DND-41 (cell line): ENCODE measurements around the gene PCBP2.
A peak's percentile ranks its signal among the peaks of the same experiment; 100 is the strongest.

Experiments
- ATAC-seq: fragments of 200-7000 bp; cut with Tn5 transposase; 3 replicates; pipeline ENCODE4 v1.9.1; 2021; ENCODE audit warnings: low read depth; ENCODE audit not compliant: insufficient read depth
- DNase-seq: peaks from one replicate; pipeline ENCODE4 v3.0.0-alpha.2; 2020
- H2AFZ ChIP-seq: 2 replicates; pipeline ENCODE4 v1.6.0; 2012; ENCODE audit warnings: low read depth, low read length
- H3K27ac ChIP-seq: 2 replicates; pipeline ENCODE4 v1.5.1; 2012; ENCODE audit warnings: low read length, inconsistent platforms
- H3K27me3 ChIP-seq: fragments of 200-600 bp; sonication (generic); 2 replicates; pipeline ENCODE4 v1.6.0; 2012; ENCODE audit warnings: low read length, mild to moderate bottlenecking, inconsistent platforms; ENCODE audit not compliant: insufficient read depth, poor library complexity
- H3K36me3 ChIP-seq: 2 replicates; pipeline ENCODE4 v1.5.1; 2012; ENCODE audit warnings: low read length, inconsistent platforms; ENCODE audit not compliant: insufficient read depth
- H3K4me1 ChIP-seq: 2 replicates; pipeline ENCODE4 v1.5.1; 2012; ENCODE audit warnings: mild to moderate bottlenecking, low read length; ENCODE audit not compliant: insufficient read depth
- H3K4me2 ChIP-seq: 2 replicates; pipeline ENCODE4 v1.6.0; 2012; ENCODE audit warnings: mild to moderate bottlenecking, moderate library complexity, low read length, inconsistent platforms; ENCODE audit not compliant: insufficient read depth
- H3K4me3 ChIP-seq, 2 experiments: fragments of 200-600 bp in 1 of 2; shearing (Covaris generic) in 1 of 2; 2 replicates each; pipeline ENCODE4 v1.5.1; 2012 to 2016; ENCODE audit warnings: inconsistent platforms in 2 of 2, low read length in 2 of 2, mild to moderate bottlenecking in 2 of 2, low read depth in 1 of 2, moderate library complexity in 1 of 2
- H3K79me2 ChIP-seq: 2 replicates; pipeline ENCODE4 v1.6.0; 2012; ENCODE audit warnings: low read length, inconsistent platforms; ENCODE audit not compliant: insufficient read depth
- H3K9ac ChIP-seq: 2 replicates; pipeline ENCODE4 v1.6.0; 2012; ENCODE audit warnings: low read depth, mild to moderate bottlenecking, inconsistent platforms, low read length, moderate library complexity
- H3K9me3 ChIP-seq: 2 replicates; pipeline ENCODE4 v1.5.1; 2012; ENCODE audit warnings: low read length, moderate library complexity, mild to moderate bottlenecking, inconsistent platforms; ENCODE audit not compliant: insufficient read depth, severe bottlenecking
- H4K20me1 ChIP-seq: 2 replicates; pipeline ENCODE4 v1.6.0; 2012; ENCODE audit warnings: low read length; ENCODE audit not compliant: insufficient read depth
- CTCF ChIP-seq: IDR thresholded peaks from 2 replicates; pipeline ENCODE4 v1.5.1; 2012; ENCODE audit warnings: borderline replicate concordance, low read length, moderate library complexity, mild to moderate bottlenecking; ENCODE audit not compliant: poor library complexity, severe bottlenecking; ENCODE audit errors: extremely low read depth
- EZH2 ChIP-seq: IDR thresholded peaks from 3 replicates; pipeline ENCODE4 v1.6.1; 2012; ENCODE audit warnings: borderline replicate concordance, low read depth, mild to moderate bottlenecking, moderate library complexity, low read length, inconsistent platforms; ENCODE audit not compliant: severe bottlenecking

Gene PCBP2

GRCh38 chr12:53502331-53502730 is 50.4 kb downstream of the PCBP2 start:
- H3K27me3 ChIP-seq = no peaks in the 10 kb centered on the region
- ATAC-seq (no peak), DNase-seq (no peak)
- no peak overlapping the region for H2AFZ ChIP-seq
- H3K27ac ChIP-seq = peak overlapping the region; percentile 95
- H3K9me3 ChIP-seq = no peaks in the 10 kb centered on the region
- H3K36me3 ChIP-seq = peaks cover 44% of the 10 kb centered on the region
- H4K20me1 ChIP-seq = no peaks in the 10 kb centered on the region
- peak overlapping the region; percentile 76 for H3K4me2 ChIP-seq
- peaks cover 22% of the 10 kb centered on the region for H3K79me2 ChIP-seq
- H3K4me1 ChIP-seq = peaks cover 50% of the 10 kb centered on the region
- peak overlapping the region; percentile 71 for H3K9ac ChIP-seq
- TF ChIP-seq CTCF (no peak), EZH2 (no peak)
- H3K4me3 ChIP-seq = peak overlapping the region; percentile 36 to 68; a peak in 3 of 4 replicates

GRCh38 chr12:53502983-53503728 is 51.3 kb downstream of the PCBP2 start:
- DNase-seq (no peak), ATAC-seq (no peak)
- Histone ChIP-seq H3K36me3 (peaks cover 44% of the 10 kb centered on the region), H3K9me3 (no peaks in the 10 kb centered on the region), H3K27ac (0 out of 2 replicates have a peak overlapping the region, but pooled peaks have one; percentile 11), H3K4me3 (no peak overlapping the region), H4K20me1 (no peaks in the 10 kb centered on the region), H3K4me1 (peaks cover 44% of the 10 kb centered on the region), H3K27me3 (no peaks in the 10 kb centered on the region), H3K4me2 (peak overlapping the region; percentile 76; the same call in 1 of the 2 replicates), H3K79me2 (peaks cover 22% of the 10 kb centered on the region), H3K9ac (0 out of 2 replicates have a peak overlapping the region, but pooled peaks have one; percentile 7), H2AFZ (no peak overlapping the region)
- TF ChIP-seq CTCF = no peak
- no peak for TF ChIP-seq EZH2

- TF ChIP-seq EZH2 (no peak), CTCF (no peak)
- ATAC-seq (no peak), DNase-seq (peak; percentile 4)
- Histone ChIP-seq H3K27ac (no peak overlapping the region), H2AFZ (no peak overlapping the region), H3K79me2 (peaks cover 22% of the 10 kb centered on the region), H3K9ac (no peak overlapping the region; the same call in 1 of the 2 replicates), H3K9me3 (no peaks in the 10 kb centered on the region), H4K20me1 (no peaks in the 10 kb centered on the region), H3K4me2 (no peak overlapping the region), H3K36me3 (peaks cover 44% of the 10 kb centered on the region), H3K27me3 (no peaks in the 10 kb centered on the region), H3K4me3 (no peak overlapping the region), H3K4me1 (peaks cover 40% of the 10 kb centered on the region)
Observed at GRCh38 chr12:53504004-53504920, 52.4 kb downstream of the PCBP2 start.
